ENCODE results near the gene COL18A1.
"Not testable (repeated sequence)": the region's sequence is repeated elsewhere in the genome, so short reads cannot be mapped to it uniquely, and the experiment has no call there.

Gene COL18A1

DNA sequence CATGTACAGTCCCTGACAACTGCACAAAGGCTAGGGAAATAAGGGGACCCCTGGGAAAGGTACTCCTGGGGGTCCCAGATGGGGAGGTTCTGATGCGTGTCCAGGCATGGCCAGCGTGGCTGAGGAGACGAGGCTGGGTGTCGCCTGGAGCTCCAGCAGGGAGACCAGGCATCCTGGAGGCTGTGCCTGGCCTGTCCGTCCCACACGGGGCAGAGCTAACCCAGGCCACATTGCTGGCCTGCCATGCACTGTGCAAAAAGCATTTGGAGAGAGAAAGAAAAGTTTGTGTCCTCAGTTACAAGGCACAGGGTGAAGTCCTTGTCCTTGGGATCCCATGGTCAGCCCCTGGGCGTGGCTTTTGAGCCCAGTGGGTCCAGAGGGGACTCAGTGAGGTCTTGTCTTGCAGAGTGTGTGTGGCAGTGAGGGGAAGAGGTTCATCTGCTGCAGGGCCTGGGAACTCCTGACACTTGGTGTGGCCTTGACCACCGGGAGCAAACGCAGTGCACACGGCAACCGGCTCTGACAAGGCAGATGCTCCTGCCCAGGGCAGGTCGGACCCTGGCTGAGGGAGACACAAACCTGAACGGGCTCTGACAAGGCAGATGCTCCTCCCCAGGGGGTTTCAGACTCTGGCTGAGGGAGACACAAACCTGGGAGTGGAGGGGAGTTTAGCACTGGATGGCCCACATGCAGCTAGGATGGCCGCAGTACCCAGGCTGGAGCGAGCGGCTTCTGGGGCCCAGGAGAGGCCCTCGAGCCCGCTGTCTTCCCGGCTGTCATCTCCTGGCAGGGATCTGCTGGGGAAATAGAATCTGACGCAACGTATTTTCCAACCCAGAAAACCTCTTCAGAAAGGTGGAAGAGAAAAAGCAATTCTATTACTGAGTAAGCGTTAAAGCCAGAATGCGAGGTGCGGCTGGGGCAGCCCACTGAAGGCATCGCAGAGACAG is 37.3 kb upstream of the COL18A1 start:
- no peak for DNase-seq

DNA sequence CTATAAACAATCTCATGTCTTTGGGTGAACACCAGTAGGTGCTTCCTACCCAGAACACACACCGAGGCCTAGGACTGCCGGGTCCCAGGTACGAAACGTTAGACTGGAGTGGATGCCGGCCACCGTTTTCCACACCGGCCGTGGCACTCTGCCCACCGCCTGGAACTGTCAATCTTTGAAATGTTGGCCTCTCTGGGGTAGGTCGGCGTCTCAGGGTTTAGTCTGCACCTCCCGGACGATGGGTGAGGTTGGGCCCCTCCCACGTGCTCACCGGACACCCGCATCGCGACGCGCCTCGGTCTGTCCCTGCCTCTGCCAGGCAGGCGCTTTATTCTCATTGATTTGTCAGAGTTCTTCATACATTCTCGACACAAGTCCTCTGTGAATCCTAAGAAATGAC is 35.9 kb upstream of the COL18A1 start:
- DNase-seq: not testable (repeated sequence)

DNA sequence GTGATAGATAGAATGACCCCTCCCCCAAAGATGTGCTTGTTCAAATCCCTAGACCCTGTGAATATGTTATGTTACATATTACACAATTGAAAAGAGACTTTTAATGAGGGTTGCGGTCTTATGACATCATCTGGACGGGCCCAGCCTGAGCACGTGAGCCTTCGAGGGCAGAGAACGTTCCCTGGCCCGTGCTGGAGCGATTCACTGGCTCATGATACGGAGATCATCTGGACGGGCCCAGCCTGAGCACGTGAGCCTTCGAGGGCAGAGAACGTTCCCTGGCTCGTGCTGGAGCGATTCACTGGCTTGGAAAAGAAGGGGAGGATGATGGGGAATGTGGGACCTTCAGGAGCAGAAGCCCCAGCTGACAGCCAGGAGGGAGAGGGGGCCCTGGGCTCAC is 34.4 kb upstream of the COL18A1 start:
- DNase-seq: no peak

DNA sequence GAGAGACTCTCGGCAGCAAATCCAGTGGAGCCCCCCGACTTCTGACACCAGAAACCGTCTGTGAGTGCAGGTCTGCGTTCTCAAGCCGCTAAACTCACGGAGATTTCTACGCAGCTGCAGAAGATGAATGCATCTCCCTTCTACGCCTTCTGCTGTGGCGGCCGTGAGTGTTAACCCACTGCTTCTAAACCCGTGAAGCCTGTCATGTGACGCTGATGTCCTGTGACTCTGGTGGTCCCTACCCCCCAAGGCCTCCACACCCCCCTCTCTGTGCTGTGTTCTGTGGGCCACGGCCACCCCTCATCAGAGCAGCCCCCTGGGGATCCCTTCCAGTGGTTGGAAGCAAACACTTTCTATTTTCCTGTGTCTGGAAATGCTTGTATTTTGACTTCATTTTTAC is 33.9 kb upstream of the COL18A1 start:
- no peak for DNase-seq

DNA sequence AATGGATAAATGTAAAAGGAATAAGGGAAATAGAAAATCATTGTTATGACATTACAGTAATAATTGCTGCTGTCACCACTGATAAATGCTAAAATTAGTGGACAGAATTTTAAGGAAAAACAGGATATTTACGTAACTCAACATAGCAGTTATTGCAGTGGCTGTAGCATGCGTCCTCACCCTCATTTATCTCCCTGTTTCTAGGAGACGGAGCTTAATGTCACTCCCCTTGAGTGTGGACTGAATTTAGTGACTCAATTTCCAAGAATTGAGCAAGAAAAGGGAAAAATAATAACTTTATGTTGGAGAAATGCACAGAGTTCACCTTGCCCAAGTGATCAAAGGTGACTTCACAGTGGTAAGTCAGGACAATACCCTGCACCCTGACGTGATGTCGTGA is 33.3 kb upstream of the COL18A1 start:
- DNase-seq: no peak

DNA sequence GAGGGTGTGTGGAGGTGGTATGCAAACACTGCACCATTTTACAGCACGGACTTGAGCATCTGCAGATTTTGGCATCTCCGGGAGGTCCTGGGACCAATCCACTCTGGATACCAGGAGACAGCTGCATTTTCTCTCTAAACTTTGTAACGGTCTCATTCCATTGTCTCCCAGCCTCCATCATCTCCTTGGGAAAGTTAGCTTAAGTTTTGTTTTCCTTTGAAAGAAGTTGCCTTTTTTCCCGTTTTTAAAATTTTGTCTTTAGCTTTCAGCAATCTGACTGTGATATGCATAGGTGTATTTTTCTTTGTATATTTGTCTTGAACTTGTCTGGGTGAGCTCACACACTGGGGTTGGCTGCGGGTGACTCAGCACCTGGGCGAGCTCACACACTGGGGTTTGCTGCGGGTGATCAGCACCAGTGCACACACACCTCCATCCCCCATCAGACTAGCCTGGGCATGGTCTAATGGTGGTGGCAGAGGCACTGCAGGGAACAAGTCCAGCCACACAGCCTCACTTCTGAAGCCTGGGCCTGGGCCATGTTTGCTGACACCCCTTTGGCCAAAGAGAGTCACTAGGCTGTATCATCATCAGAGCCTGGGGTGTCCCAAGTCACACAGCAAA is 32.1 kb upstream of the COL18A1 start:
- DNase-seq: no peak

DNA sequence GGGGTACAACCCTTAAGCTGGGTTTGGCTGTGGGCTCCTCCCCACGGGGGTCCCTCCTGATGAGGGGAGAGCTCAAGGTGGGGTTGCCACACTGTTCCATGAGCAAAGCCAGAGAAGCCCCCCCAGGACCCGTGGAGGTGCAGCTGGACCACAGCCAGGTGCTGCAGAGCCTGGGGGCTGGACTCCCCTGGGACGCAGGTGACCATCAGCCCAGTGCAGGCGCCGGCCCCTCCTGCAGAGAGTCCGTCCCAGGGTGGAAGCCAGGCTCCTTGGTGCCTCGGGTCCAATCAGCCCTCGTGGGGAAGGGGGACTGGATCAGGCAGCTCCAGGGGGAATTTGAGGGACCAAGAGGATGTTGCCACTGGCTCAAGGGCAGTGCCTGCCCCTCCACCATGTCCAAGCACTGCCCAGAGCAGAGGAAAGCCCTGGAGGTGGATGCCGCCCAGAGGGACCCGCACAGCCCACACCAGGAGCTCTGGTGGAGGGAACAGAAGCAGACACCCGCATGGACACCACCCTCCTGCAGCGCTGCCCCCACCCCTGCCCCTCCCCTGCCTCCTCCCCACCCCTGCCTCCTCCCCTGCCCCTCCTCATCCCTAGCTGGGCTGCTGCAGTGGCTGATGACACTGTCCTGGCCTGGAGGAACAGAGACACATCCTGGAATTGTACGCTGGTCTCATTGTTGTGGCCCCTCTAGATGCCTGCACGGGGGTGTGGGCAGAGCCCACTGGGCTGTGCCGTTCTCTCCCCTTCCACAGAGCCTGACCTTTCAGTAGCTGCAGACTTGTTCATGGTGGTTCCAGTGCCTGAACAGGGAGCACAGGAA is 30.8 kb upstream of the COL18A1 start:
- no peak for DNase-seq

DNA sequence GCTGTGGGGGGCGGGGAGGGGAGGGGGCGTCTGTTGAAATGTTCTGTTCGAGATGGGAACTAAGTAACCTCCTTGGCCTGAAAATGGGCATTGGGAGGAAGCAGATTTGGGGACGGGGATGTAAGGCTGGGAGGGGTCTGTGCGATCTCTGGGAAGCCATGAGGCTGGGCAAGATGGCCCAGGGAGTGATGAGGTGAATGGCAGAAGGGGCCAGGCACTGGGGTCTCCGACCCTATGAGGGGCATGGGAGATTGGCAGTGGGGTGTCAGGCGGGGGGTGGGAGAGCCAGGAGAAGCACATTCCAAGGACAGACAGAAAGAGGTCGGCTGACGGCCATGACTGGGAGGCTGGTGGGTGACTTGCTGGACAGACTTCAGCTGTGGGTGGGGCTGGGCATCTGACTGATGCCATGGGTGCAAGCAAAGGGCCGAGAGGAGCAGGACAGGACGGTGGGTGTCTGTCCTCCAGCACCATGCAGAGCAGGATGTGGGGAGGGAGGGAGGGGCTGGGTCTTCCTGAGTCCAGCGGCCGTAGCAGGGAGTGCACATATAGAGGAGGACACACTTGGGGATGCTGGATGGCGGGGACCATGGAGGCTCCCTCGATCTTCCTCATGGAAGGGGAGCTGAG is 30.0 kb upstream of the COL18A1 start:
- DNase-seq: no peak

DNA sequence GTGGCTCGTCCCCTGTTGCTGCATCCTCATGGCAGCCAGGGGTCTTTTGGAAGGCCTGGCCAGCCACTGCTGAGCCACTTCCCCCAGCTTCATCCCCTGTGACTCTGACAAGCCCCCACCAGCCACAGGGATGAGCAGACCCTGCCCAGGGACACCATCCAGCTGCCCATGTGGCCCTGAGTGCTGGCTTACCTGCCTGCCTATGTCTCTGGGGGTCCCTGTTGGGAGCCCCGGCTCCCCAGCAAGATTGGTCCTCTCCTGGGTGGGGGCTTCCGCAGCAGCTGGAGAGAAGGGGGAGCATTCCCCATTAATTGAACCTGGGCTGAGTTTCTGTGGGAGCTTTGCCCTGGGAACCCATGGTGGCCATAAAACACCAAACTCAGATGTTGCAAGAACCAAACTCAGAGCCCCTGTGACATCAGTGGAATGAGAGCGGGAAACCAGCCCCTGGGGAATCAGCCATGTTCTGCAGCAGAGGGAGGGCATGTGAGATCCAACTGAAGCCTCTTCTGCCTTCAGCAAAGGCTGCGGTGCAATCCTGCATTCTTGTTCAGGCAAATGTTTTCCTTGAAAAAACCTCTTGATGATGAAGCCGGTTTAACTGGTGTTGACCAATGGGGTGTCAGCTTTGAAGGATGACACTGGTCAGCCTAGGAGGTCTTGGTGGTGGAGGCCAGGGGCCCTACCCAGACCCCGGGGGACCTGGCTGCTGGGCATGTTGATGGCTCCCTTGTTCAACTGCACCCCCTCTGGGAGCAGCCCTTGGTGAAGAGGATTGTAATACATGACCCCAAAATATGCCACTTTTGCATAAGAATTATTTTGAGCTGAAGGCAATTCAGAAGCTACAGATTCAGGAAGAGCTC is 28.3 kb upstream of the COL18A1 start:
- no peak for DNase-seq

DNA sequence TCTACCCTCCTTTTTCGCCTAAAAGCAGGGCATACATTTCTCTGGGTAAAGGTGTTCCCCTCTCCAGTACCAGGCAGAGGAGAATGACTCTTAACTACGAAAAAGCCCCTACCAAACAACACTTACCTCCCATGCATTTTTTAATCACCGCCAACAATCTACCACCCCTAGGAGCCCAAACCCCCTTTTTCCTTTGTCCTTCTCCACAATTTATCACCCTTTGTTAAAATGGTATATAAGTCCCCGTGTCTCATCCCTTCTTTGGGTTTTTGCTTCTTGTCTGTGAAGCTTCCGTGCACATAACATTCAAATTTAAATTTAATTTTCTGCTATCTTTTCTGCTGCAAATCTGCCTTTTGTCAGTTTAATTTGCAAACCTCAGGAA is 27.6 kb upstream of the COL18A1 start:
- no peak for DNase-seq

DNA sequence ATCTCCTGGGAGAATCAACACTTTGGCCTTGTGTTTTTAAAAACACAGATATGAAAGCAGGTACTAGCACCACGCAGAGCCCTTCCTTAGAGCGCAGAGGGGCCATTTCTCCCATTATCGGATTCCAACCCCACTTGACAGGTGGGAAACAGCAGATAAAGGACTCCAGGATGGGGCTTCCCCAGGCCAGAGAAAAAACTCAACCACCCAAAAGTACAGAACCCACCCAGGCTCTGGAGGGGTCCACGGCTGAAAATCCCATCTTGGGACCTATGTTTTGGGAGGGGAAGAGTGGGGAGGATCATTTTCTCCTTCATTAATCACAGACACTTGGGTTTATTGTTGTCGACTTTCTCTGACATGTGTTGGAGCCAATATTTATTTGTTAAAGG is 27.1 kb upstream of the COL18A1 start:
- no peak for DNase-seq

DNA sequence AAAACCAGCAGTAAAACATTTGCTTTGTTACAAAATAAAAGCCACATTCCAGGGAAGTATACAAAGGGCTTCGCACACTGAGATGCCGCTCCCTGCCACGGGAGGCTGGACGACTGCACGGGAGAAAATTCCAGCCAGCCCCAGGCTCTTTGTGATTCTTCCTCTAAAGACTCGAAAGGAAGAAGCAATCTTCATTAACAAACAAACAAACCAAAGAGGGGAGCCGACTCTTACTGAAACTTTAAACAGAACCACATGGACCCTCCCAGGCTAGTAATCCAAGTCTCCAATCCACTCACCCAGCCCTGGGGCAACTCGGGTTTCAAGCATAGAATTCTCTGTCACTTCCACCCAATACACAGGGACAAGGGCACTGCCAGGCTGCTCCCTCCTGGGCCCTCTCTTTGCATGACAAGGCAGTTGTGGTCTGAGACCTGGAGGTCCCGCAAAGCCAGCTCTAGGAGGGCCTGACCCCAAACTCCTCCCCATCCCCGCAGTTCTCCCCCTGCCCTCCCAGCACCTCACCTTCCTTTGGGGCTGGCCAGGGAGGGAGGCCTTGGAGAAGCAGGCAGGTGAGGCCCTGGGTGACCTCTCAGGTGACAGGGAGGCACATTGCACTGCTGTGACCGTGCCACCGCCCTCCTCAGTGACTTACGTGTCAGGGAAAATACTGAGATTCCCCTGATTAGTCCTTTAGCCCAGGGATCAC is 26.6 kb upstream of the COL18A1 start:
- DNase-seq: no peak

DNA sequence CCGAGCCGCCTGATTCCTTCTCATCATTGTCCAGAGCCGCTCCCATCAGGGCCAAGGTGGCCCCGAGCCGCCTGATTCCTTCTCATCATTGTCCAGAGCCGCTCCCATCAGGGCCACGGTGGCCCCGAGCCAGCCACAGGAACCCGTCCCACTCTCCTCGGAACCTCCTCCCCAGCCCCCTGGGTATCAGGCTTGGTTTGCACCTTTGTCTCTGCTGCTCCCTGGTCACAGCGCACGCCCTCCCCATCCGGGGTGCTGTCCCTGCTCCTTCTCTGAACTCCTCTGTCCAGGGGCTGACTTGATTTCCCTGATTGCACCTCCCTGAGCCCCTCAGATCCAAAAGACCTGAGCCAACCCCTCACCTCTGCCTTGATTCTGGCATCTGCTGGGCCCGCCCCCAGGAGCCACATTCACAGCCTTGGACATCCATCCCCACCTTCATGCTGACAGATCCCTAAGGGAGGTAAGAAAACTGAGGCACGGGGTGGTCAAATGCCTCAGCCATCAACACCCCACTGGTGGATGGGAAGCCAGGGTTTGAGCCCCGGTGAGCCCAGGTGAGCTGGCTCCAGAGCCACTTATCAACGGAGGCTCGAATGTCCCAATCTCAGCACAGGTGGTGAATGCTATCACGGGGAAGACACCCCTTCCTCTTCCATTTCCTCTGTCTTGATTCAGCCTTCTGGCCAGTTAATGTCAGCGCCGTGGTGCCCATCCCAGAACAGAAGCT is 25.6 kb upstream of the COL18A1 start:
- DNase-seq: no peak

DNA sequence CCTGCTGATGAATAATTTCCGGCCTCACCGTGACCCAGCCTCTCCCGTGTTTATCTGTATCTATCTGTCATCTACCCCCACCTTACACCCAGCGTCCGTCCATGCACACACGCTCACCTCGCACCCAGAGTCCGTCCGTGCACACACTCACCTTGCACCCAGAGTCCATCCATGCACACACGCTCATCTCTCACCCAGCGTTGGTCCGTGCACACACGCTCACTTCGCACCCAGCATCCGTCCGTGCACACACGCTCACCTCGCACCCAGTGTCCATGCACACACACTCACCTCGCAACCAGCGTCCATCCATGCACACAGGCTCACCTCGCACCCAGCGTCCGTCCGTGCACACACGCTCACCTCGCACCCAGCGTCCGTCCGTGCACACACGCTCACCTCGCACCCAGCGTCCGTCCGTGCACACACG is 25.0 kb upstream of the COL18A1 start:
- DNase-seq: no peak

DNA sequence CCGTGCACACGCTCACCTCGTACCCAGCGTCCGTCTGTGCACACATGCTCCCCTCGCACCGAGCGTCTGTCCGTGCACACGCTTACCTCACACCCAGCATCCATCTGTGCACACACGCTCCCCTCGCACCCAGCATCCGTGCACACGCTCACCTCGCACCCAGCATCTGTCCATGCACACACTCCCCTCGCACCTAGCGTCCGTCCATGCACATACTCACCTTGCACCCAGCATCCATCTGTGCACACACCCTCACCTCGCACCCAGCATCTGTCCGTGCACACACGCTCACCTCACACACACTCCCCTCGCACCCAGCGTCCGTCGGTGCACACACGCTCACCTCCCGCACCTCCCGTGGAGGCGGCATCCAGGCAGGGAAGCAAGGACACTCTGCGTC is 24.4 kb upstream of the COL18A1 start:
- DNase-seq: no peak

DNA sequence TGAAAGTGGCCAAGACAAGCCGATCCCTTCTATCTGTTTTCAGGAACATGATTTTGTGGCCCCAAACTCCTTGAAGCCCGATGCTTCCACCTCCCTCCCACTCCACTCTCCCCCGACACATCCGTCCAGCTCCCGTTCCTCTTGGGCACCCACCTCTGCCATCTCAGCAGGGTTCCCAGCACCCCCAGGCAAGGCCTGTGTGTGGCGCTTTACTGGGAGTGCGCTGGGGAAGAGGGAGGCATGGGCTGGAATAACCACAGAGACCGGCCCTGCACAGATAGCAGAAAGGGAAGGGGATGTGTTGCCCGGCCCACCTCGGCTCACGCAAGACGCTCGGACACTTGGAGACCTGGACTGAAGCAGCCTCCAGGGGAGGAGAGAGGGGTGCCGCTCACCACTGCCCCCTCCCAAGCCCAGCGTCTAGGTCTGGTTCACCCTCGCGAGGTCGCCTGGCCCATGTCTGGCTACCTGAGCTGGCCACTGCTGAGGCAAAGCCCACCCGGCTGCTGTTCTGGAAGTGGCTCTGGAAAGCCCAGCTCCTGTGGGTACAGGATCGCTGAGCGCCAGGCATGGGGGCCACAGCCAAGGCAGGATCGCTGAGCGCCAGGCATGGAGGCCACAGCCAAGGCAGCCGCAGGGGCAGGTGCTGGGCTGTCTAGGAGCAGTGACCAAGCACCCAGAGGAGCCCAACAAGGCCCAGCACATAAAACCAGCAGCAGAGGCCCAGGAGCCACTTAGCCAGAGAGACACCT is 23.8 kb upstream of the COL18A1 start:
- no peak for DNase-seq

DNA sequence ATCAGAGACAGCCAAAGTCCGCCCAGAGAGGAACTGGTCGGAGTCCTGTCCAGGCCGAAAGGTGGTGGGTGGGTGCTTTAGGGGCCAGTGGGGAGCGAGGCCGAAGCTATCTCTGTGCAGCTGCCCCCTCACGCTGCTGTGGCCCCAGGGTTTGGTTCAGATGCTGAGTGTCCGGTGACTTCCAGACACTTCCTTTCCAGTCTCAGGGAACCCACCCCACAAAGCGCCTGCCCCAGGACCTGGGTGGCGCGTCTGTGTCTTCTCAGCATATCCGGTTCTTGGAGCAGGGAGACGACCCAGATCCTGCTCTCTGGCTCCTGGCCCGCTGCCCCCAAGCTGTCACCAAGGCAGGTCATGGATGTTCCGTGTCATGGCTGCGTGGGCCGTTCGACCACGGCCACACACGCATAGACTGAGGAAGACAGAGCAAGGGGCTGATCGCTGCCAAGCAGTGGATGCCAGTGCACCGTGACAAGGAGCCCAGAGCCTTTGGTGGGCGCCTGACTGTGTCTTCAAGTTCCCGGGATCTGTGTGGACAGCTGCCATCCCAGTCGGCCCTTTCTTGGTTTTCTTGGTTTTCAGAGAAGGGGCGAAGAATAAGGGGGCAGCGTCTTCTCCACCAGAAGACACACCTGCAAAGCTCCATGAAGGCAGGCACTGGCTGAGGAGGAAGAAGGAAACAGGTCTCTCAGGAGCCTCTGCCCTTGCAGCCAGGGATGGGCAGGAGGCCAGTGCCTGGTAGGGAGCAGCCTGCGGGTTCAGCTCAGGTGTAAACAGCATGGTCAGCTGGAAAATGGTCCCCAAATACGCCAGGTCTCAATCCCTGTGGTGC is 22.9 kb upstream of the COL18A1 start:
- no peak for DNase-seq

DNA sequence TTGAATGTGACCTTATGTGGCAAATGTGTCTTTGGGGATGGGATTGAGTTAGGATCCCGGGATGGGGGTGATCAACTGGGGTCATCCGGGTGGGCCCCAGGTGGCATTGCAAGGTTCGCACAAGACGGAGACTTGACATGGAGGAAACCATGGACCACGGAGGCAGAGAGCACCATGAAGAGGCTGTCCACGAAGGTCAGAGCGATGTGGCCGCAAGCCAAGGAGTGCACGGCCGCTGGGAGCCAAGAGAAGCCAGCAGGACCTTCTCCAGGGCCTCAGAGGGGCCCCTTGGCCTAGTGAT is 22.3 kb upstream of the COL18A1 start:
- no peak for DNase-seq

DNA sequence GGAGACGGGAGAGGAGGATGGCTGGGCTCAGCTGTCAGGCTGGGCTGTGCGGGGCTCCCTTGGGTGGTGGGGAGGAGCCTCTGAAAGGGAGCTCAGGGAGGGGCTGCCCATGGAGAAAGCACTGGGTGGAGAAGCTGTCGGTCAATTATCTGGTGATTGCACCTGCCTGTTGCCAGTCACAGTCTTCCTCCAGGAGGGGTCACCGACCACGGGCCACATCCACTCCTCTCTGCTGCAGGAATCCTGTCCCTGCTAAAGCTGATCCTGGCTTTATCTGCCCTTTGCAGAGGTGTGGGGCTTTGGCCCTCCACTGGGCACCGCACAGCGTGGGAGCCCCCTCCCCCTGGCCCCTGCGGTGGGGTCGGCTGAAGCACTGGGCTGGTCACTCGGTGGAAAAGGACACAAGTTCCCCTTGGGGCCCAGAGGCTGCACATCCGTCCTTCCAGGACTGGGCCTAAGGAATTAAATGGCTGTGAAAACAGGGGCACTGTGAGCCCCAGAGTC is 21.8 kb upstream of the COL18A1 start:
- DNase-seq: no peak
